HG03575 (cell line): ENCODE data around the gene DHTKD1.
"Not testable (repeated sequence)": the region's sequence is repeated elsewhere in the genome, so short reads cannot be mapped to it uniquely, and the experiment has no call there.

Source experiments
- ATAC-seq: cut with Tn5 transposase; IDR thresholded peaks from one replicate; pipeline ENCODE4 v1.9.1; 2021; ENCODE audit not compliant: unreplicated experiment, insufficient number of reproducible peaks, low FRiP score; ENCODE audit errors: extremely low read depth

Gene DHTKD1

DNA sequence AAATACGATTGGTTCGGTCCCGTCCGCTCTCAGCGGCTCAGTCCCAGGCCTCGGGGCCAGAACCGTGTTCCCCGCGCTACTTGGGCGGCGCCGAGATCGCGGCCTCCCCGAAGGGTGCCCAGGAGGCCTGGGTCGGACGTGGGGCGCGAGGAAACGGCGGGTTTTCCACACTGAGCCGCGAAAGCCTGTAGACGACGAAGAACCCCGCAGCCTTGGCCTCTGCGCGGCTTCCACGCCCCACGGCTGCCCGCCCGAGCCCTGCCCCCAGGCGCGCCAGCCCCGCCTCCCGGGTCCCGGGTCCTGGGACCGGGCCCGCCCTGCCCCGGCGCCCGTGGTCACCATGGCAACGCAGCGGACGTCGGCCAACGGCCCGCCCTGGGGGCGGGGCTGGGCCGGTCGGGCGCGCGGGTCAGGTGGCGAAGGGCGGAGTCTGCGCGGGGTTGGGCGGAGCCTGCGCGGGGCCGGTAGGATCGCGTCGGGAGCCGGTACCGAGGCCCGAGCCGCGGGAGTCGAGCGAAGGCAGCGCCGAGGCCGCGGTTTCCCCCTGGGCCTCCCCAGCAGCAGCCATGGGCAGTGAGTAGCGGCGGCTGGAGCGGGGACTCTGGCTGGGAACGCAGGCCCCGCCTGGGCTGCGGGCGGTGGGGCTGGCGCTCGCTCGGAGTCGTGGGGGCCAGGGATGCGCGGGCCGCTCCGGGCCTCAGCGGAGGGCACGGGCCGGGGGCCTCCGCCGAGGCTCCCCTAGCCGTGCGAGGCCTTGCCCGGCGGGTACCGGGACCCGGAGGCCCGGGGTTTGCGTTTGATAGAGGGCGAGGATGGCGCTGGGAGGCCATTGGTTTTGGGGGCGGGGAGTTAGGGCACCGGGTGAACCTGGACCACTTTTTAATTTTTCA lies 60.7 kb downstream of the DHTKD1 start, which contains the start of gene SEC61A2:
SEC61A2 (plus strand) TSS at position 456 of the 890 bp plus-strand sequence; CDS start at position 567, 111 bp downstream.
- ATAC-seq = peak; percentile 61

DNA sequence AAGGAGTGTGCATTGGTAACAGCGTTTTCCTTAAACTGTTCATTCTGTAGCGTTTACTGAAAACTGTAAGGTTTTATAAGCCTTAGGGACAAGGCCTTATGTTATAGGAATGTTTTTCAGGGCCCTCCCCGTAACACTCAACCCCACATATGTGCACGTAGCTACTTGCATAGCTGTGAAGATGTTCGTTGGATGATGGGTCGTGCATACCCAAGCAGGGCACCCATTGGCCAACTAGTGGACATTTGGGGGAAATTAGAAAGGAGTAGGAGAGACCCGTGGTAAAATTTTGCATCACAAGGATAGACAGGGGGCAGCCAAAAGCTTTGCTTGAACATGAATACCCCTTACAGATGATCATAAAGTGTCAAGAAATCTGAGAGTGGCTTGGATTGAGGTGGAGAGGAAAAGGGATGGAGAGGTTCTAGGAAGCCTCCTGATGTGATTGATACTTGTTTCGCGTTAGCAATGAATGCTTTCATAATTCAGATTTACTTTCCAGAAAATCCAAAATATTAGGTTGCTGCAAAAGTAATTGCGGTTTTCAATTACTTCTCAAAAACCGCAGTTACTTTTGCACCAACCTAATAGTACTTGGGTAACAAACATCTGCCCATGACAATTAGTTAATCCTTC lies 61.6 kb downstream of the DHTKD1 start:
- peak; percentile 33 for ATAC-seq

DNA sequence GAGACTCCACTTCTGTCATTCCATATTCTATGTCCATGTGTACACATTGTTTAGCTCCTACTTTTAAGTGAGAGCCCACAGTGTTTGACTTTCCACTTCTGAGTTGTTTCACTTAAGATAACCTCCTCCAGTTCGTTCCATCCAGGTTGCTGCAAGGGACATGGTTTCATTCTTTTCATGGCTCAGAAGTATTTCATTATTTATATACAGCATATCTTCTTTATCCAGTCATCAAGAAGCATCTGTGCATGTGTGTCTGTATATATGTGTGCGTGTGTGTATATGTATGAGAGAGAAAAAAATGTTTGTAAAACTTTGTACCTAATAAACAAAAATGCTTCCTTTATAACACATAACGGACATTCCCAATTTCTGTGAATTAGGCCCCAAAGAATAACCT lies 66.9 kb downstream of the DHTKD1 start:
- ATAC-seq = no peak

DNA sequence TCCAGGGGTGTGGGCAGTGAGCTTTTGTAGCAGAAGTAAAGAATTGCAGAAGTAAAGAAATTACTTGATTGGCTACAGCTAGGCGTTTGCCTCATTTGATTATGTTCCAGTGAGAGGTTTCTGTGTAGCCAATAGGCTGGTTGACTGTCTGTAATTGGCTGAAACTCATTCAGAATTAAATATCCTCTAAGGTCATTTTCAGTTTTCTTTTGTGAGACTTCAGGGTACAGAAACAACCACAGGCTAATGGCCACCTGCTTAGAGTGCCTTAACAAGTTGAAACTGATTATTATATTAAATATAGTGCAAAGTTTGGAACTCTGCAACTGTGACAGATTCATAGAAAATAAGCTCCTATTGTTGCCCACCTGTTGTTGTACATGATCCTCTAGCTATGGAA lies 71.3 kb downstream of the DHTKD1 start:
- no peak for ATAC-seq

DNA sequence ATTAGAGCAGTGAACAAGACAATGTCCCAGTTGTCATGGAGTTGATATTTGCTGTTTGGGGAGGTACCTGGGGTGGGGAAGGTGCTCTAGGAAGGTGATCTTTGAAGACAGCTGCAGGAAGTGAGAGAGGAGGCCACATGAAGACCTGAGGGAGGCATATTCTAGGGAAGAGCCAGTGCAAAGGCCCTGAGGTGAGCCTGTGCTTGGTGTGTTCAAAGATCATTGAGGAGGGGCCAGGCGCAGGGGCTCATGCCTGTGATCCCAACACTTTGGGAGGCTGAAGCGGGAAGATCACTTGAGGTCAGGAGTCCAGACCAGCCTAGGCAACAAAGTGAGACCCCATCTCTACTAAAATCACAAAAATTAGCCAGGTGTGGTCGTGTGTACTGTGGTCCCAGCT lies 75.8 kb downstream of the DHTKD1 start:
- no peak for ATAC-seq

DNA sequence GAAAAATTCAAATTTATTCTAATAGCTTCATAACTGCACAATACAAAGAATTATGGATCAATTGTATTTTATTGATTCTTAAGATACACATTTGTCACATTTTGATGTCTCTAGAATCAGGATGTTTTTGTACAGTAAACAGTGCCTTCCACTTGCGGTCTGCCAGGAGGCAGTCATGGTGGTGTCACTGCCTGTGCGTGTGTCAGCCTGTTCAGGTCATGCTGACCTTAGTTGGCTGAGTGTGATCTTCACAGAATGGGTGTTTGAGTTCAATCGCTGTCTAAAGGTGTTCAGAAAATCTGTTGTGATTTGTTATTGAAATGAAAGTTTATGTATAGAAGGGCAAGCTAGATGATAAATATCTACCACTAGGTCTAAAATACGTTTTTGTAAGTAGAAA lies 81.4 kb downstream of the DHTKD1 start:
- ATAC-seq = no peak

DNA sequence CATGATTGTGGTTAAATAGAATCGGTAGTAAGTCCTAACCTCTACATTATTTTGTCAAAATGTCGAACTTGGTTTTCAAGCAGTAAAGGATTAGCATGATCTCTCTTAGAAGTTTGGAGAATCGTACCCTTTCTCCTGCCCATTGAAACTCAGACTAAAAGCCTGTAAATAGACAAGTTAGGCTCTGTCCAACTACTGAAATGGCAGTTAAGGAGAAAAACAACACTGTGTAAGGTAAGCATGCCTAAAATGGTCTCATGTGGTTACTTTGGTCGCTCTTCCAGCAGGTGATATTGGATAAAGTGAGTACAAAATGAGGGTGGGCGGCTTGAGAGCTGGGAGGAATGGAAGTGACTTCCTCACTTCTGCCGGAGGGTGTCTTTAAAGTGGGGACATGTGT lies 85.8 kb downstream of the DHTKD1 start:
- ATAC-seq = no peak

DNA sequence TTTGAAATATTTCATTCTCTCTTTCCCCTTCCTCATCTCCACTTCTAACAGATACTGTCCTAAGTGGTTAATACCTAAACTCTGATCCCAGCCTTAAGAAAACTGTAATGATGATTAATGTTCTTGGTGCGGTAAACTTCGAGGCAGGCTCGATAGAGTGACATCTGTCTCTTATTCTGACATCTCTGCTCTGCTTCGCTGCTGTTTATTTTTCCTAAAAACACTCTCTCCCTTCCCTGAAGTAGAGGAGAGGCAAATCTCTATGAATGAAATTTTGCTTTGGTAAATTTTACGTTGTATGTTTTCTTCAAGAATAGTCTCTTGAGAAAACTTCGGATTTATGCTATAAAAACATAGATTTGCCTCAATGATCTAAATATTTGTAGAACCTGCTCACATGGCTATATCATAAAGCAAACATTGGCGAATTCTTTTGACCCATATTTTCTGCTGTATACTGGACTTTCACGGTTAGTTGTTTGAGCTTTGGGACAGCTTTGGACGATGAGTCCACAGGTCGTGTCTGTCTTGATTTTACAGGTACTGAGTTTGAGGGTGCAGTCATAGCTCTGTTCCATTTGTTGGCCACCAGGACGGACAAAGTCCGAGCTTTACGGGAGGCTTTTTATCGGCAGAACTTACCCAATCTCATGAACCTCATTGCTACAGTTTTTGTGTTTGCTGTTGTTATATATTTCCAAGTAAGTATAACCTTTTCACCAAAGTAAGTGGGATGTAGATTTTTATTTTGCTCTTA lies 87.8 kb downstream of the DHTKD1 start:
- ATAC-seq = no peak

DNA sequence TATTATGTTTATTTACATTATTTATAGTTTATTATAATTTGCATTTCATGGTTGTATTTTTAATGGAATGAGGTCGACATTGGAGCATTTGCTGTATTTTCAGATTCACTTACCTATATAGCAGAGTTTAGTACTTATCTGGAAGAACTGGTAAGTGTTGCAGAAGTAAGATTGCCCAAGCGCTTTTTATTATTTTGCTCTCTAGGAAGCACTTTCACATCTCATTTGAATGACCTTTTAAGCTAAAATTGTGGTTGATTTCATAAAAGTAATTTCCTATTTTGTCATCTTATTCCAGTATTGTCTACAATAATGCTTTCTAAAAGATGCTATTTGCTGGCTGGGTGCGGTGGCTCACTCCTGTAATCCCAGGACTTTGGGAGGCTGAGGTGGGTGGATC lies 89.4 kb downstream of the DHTKD1 start:
- ATAC-seq = no peak

DNA sequence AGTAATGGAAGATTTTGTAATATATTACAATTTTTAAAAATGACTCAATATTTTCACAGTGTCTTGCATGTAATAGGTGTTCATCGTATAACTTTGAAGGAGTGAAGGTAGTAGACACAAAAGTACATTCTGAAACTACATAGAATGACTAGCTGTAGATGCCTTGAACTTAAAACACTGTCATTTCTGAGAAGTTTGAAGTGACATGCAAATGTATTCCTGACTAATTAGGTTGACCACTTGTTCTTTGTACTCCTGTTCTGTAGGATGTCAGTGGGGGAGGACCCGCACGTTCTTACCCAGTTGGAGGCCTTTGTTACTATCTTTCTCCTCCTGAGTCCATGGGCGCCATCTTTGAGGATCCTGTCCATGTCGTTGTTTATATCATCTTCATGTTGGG lies 91.9 kb downstream of the DHTKD1 start:
- no peak for ATAC-seq

DNA sequence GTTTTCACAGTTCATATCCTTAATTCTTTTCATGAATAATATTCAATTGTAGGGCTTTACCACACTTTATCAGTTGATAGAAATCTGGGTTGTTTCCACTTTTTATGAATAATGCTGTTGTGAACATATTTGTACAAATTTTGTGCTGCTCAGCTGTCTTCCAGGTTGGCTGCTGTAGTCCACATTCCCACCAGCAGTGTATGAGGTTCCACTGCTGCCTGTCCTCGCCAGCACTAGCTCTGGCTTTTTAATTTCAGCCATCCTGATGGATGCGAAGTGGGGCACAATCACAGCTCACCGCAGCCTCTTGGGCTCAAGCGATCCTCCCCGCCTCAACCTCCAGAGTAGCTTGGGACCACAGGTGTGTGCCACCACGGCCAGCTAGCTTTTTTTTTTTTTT lies 94.2 kb downstream of the DHTKD1 start:
- ATAC-seq = no peak

DNA sequence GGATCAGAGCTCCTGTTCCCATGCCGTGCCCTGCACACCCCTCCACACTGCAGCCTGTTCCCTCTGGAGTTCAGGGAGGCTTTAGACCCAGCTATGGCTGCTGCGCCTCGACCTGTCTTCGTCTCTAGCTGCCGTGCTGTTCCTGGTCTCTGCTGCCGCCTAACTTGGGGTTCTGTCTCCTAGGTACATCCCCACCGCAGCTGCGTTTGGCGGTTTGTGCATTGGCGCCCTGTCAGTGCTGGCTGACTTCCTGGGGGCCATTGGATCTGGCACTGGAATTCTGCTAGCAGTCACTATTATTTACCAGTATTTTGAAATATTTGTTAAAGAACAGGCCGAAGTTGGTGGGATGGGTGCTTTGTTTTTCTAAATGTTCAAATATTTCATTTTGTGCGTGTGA lies 95.3 kb downstream of the DHTKD1 start:
- no peak for ATAC-seq

DNA sequence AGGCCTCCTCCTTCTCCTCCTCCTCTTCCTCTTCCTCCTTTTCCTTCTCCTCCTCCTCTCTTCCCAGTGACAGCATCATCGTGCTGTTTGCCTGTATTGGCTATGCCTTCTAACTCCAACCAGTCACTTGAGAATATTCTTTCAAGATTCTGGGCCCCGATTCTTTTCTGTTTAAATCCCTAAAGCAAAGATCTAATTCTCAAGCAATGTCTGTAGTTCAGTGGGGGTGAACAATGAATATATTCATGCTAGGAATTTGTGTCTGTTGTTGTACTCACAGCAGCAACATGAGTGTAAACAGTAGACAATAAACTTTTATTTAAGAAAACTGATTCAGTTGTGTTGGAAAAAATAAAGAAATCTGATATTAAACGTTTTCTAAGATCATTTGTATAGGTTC lies 96.3 kb downstream of the DHTKD1 start:
- ATAC-seq = no peak

DNA sequence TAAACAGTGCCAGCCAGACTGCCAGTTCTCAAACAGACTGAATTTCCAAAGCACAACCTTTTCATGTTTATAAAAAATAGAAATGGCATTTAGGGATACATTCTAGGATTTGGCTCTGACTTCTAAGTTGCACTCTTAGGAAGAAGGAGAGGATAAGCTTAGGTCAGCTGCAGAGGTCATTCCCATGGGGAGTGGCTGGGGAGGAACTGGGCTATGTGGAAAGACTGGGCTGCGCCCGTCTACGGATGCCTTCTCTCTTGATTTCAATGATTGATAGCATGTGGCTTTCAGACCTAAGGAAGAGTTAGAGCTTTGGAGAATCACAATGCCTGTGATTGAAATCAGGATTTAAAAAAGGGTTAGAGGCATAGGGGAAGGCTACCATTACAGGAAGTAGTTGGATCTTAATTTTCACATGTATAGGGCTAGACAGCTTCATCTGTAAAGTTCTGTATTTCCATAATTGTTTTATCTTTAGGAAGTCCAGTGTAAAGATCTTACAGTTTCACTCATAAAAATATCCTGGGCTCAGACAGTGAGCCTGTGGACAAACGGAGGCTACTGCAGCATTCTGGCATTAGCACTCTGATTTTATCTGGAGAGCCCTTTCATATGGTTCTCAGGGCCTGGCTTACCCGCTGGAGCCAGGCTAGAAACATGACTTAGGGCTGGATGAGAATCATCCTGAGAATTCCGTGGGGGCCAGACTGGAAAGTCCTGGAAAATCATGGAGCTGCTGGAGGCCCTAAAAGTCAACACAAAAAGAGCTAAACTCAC lies 97.4 kb downstream of the DHTKD1 start:
- ATAC-seq = no peak

DNA sequence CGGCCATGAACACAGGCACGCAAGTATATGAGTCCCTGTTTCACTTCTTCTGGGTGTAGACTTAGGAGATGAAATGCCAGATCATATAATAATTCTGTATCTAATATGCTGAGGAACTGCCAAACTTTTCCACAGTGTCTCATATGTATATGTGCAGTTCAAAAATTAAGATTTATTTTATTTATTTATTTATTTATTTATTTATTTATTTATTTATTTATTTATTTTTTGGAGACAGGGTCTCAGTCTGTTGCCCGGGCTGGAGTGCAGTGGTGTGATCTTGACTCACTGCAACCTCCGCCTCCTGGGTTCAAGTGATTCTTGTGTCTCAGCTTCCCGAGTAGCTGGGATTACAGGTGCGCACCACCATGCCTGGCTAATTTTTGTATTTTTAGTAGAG lies 102.8 kb downstream of the DHTKD1 start:
- not testable (repeated sequence) for ATAC-seq
